Common myeloid progenitor, CD34-positive (primary cell): Measurements from ENCODE around the gene APRT.

Source experiments
- CTCF ChIA-PET: fragments of 350-600 bp; sonication (Branson Sonifier 250); formaldehyde crosslinking; loops from one replicate; lab custom pipeline; 2021; ENCODE audit warnings: antibody characterized with exemption; lab: Charles Lee
- POLR2A ChIA-PET: fragments of 350-600 bp; sonication (Branson Sonifier 250); formaldehyde crosslinking; loops from one replicate; lab custom pipeline; 2021; ENCODE audit warnings: antibody characterized with exemption; lab: Charles Lee
- DNase-seq, 3 donors: peaks; one replicate each; pipeline versions ENCODE4 v3.0.0 to v3.0.0-alpha.2; 2013
- H3K27ac ChIP-seq, 2 experiments: 1 replicate in 1 of 2; 2 replicates in 1 of 2; pipeline ENCODE4 v1.7.0; 2013; ENCODE audit warnings: inconsistent platforms in 2 of 2, low read length in 2 of 2, mild to moderate bottlenecking in 2 of 2, low read depth in 1 of 2, moderate library complexity in 1 of 2; ENCODE audit not compliant: severe bottlenecking in 2 of 2, insufficient read depth in 1 of 2, poor library complexity in 1 of 2
- H3K27me3 ChIP-seq, 5 experiments: replicated peaks in 2 of 5; 1 replicate in 3 of 5; 2 replicates in 2 of 5; pipeline versions ENCODE4 v1.6.1 to v1.7.0; 2013; ENCODE audit warnings: low read length in 4 of 5, mild to moderate bottlenecking in 2 of 5, moderate library complexity in 2 of 5, inconsistent platforms in 1 of 5; ENCODE audit not compliant: insufficient read depth in 5 of 5, control insufficient read depth in 4 of 5
- H3K36me3 ChIP-seq, 4 experiments: 1 replicate in 2 of 4; 2 replicates in 2 of 4; pipeline versions ENCODE4 v1.6.1 to v1.7.0; 2013; ENCODE audit warnings: low read length in 3 of 4, control low read depth in 1 of 4, mild to moderate bottlenecking in 1 of 4; ENCODE audit not compliant: control insufficient read depth in 4 of 4, insufficient read depth in 4 of 4
- H3K4me1 ChIP-seq, 4 experiments: 1 replicate in 3 of 4; 2 replicates in 1 of 4; pipeline versions ENCODE4 v1.6.1 to v1.7.1; 2013; ENCODE audit warnings: low read length in 3 of 4, mild to moderate bottlenecking in 3 of 4, control low read depth in 1 of 4, inconsistent platforms in 1 of 4, moderate library complexity in 1 of 4; ENCODE audit not compliant: control insufficient read depth in 4 of 4, insufficient read depth in 4 of 4; ENCODE audit errors: control extremely low read depth in 1 of 4
- H3K4me3 ChIP-seq, 7 experiments: 1 replicate in 4 of 7; 2 replicates in 3 of 7; pipeline versions ENCODE4 v1.5.1 to v1.7.0; 2013; ENCODE audit warnings: mild to moderate bottlenecking in 7 of 7, low read length in 6 of 7, moderate library complexity in 6 of 7, inconsistent platforms in 2 of 7, low read depth in 2 of 7, control low read depth in 1 of 7; ENCODE audit not compliant: insufficient read depth in 4 of 7, control insufficient read depth in 1 of 7; ENCODE audit errors: extremely low read depth in 1 of 7
- H3K9me3 ChIP-seq, 5 experiments: 1 replicate in 4 of 5; 2 replicates in 1 of 5; pipeline versions ENCODE4 v1.6.1 to v1.7.1; 2013; ENCODE audit warnings: low read length in 4 of 5, mild to moderate bottlenecking in 2 of 5, inconsistent platforms in 1 of 5, low read depth in 1 of 5, moderate library complexity in 1 of 5; ENCODE audit not compliant: control insufficient read depth in 4 of 5, insufficient read depth in 2 of 5; ENCODE audit errors: control extremely low read depth in 1 of 5
- WGBS: methylation state at CpG from one replicate; pipeline ENCODE4 v1.1.5; 2013; ENCODE audit not compliant: insufficient coverage; 5-methylcytosine and 5-hydroxymethylcytosine counted together

The APRT gene

GRCh38 chr16:88798772-88799455 is 12.8 kb downstream of the APRT start:
- DNase-seq, result peak in 2 of 3 donors; percentile 65 to 71
- peaks cover 14 to 77% (median 60%) of the 10 kb centered on the region in 4 experiments for H3K4me1 ChIP-seq
- H3K4me3 ChIP-seq, result peak overlapping the region in 1 of 7 experiments; percentile 28
- H3K27ac ChIP-seq, result peak overlapping the region; percentile 71 to 78
- H3K36me3 ChIP-seq, result peaks cover 0 to 5% (median 0%) of the 10 kb centered on the region in 4 experiments
- ChIA-PET CTCF (interaction anchor here (1.2 to 3.0 kb wide), 8 partner anchors 10 to 98 kb away, joined by 3 to 15 read pairs (median 5); no protein-coding TSS in a partner anchor), POLR2A (interaction anchor here (0.9 to 2.6 kb wide), 4 partner anchors 12 to 18 kb away, joined by 4 to 24 read pairs (median 10); partner anchors contain the start of gene APRT)
- no peaks in the 10 kb centered on the region for H3K9me3 ChIP-seq
- H3K27me3 ChIP-seq, result no peaks in the 10 kb centered on the region

GRCh38 chr16:88798073-88798472 is 13.7 kb downstream of the APRT start:
- H3K27ac ChIP-seq, result no peak overlapping the region
- POLR2A ChIA-PET, result interaction anchor here (2.3 to 2.6 kb wide), 2 partner anchors 11 to 18 kb away, joined by 9 to 24 read pairs; no protein-coding TSS in a partner anchor
- no peak for DNase-seq
- H3K36me3 ChIP-seq, result peaks cover 0 to 5% (median 0%) of the 10 kb centered on the region in 4 experiments
- WGBS, result 100% methylated on average over 4 of the region's 4 CpGs
- H3K9me3 ChIP-seq, result no peaks in the 10 kb centered on the region
- H3K4me1 ChIP-seq, result peaks cover 18 to 86% (median 69%) of the 10 kb centered on the region in 4 experiments
- H3K27me3 ChIP-seq, result no peaks in the 10 kb centered on the region
- H3K4me3 ChIP-seq, result no peak overlapping the region
- CTCF ChIA-PET, result interaction anchor here (1.8 kb wide), 1 partner anchor 11 kb away, joined by 6 read pairs; no protein-coding TSS in a partner anchor

- H3K4me3 ChIP-seq, result no peak overlapping the region
- H3K9me3 ChIP-seq, result no peaks in the 10 kb centered on the region
- DNase-seq, result no peak
- ChIA-PET POLR2A (interaction anchor here (1.0 kb wide), 1 partner anchor 26 kb away, joined by 3 read pairs; no protein-coding TSS in a partner anchor), CTCF (interaction anchor here (0.8 to 1.0 kb wide), 4 partner anchors 9 to 22 kb away, joined by 3 to 4 read pairs (median 3); partner anchors contain the start of gene APRT)
- no peak overlapping the region for H3K27ac ChIP-seq
- peaks cover 0 to 5% (median 2%) of the 10 kb centered on the region in 4 experiments for H3K36me3 ChIP-seq
- peaks cover 18 to 88% (median 75%) of the 10 kb centered on the region in 4 experiments for H3K4me1 ChIP-seq
- 87% methylated on average over 4 of the region's 4 CpGs for WGBS
- no peaks in the 10 kb centered on the region for H3K27me3 ChIP-seq
These were observed 15.4 kb downstream of the APRT start for GRCh38 chr16:88796278-88796677.

GRCh38 chr16:88793251-88793954 is 18.3 kb downstream of the APRT start:
- Histone ChIP-seq H3K4me1 (peaks cover 15 to 82% (median 70%) of the 10 kb centered on the region in 4 experiments), H3K9me3 (no peaks in the 10 kb centered on the region), H3K36me3 (peaks cover 0 to 4% (median 0%) of the 10 kb centered on the region in 4 experiments), H3K27ac (peak overlapping the region; percentile 47 to 79), H3K27me3 (no peaks in the 10 kb centered on the region), H3K4me3 (peak overlapping the region in 5 of 7 experiments; percentile 51 to 79 (median 64))
- 12% methylated on average over 31 of the region's 35 CpGs for WGBS
- ChIA-PET POLR2A (interaction anchor here (0.7 to 1.8 kb wide), 5 partner anchors 8 to 17 kb away, joined by 3 to 5 read pairs (median 3); no protein-coding TSS in a partner anchor), CTCF (interaction anchor here (1.0 to 1.8 kb wide), 4 partner anchors 10 to 46 kb away, joined by 3 to 8 read pairs (median 6); partner anchors contain the start of gene CDT1)
- DNase-seq, result peak in 2 of 3 donors; percentile 55 to 75

GRCh38 chr16:88792668-88793250 is 19.0 kb downstream of the APRT start:
- Histone ChIP-seq H3K4me3 (peak overlapping the region in 4 of 7 experiments; percentile 51 to 79 (median 68)), H3K36me3 (peaks cover 0 to 4% (median 0%) of the 10 kb centered on the region in 4 experiments), H3K9me3 (no peaks in the 10 kb centered on the region), H3K27me3 (no peaks in the 10 kb centered on the region), H3K27ac (peak overlapping the region; percentile 47 to 79), H3K4me1 (peaks cover 15 to 79% (median 70%) of the 10 kb centered on the region in 4 experiments)
- POLR2A ChIA-PET, result interaction anchor here (0.6 to 1.8 kb wide), 5 partner anchors 8 to 22 kb away, joined by 3 to 5 read pairs (median 3); no protein-coding TSS in a partner anchor
- WGBS, result 74% methylated on average over 11 of the region's 12 CpGs
- CTCF ChIA-PET, result interaction anchor here (1.2 to 1.8 kb wide), 2 partner anchors 11 to 21 kb away, joined by 8 read pairs; partner anchors contain the start of gene CDT1
- no peak for DNase-seq

- Histone ChIP-seq H3K4me3 (peak overlapping the region in 4 of 7 experiments; percentile 51 to 79 (median 63)), H3K4me1 (peaks cover 15 to 82% (median 72%) of the 10 kb centered on the region in 4 experiments), H3K27me3 (no peaks in the 10 kb centered on the region), H3K27ac (peak overlapping the region; percentile 47 to 79), H3K9me3 (no peaks in the 10 kb centered on the region), H3K36me3 (peaks cover 0 to 4% (median 0%) of the 10 kb centered on the region in 4 experiments)
- CTCF ChIA-PET, result interaction anchor here (1.2 to 1.8 kb wide), 2 partner anchors 11 to 21 kb away, joined by 8 read pairs; partner anchors contain the start of gene CDT1
- POLR2A ChIA-PET, result interaction anchor here (0.6 to 0.9 kb wide), 2 partner anchors 11 to 22 kb away, joined by 3 read pairs; no protein-coding TSS in a partner anchor
- peak in 1 of 3 donors; percentile 63 for DNase-seq
- 39% methylated on average over 9 of the region's 13 CpGs for WGBS
These were observed 19.6 kb downstream of the APRT start for GRCh38 chr16:88792078-88792550.
